Posterior cingulate gyrus (tissue), 11 donors: ENCODE results near the gene SLC37A1.

Experiments used
- DNase-seq, 10 donors: peaks; one replicate each; pipeline versions ENCODE4 v3.0.0 to v3.0.0-alpha.2; 2020 to 2021; ENCODE audit warnings: mixed read lengths in 3 of 10
- intact Hi-C: fragments of 100-400 bp; cut with DNase I; formaldehyde crosslinking; loops from one replicate; pipeline ENCODE4 v1.15.1; 2023

SLC37A1 gene

DNA sequence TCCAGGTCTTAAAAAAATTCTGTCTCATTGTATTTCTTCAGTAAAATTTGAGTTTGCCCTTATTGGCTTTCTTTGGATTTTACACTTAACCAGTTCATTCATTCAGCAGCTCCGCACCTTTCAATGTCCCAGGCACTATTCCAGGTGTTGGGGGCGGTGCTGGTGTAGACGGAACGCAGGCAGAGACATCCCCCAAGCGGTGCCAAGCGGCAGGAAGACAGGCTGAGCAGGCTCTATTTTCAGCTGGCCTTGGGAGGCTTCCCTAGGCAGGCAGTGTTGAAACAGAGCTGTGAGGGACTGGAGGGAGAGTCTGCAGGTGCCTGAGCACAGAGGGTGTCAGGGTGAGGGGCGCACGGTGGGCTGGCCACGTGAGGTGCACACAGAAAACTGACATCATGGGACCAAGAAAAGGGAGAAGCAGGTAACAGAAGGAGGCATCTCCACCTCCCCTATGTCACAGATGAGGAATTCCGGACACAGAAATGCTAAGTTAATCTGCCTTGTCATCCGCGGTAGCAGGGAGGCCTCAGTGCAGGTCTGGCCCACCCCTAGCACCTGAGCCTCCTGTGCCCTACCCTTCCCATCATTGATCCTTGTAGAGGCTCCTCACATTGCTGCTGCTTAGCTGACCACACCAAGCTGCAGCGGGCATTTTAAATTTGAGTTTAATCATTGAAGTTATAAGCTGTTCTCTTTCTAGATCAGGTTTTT, 40.8 kb downstream of the SLC37A1 start:
- intact Hi-C loops, result no loop called here
- peak in 6 of 10 donors; percentile 6 to 91 (median 73) for DNase-seq

DNA sequence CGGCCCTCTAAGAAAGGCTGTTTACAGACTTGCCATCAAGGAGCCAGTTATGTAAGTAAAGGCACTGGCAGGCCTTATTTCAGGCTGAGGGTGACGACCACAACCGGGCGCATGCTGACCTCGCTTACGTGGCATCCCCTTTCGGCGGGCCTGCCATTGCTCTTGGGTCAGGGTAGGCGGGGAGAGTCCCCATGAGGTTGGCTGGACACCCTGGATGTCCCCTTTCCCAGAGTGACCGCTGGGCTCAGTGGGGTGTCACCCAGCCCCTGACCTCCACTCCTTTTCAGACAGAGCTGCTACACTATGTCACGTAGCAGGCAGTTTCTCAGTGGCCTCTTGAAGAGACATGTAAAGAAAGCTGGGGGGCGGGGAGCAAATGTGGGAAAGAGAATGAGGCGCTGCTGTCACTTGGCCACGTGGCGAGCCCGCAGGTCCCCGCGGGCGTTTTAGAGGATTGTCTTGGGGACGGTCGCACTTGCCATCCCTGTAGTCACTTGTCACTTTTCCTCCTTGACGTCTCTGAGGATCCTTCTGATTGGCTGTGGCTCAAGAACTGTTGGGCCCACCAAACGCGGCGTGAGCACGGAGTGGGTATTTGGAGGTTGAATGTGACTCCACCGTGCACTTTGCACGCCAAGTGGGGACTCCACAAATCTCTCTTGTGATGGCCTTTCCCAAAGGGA, 42.2 kb downstream of the SLC37A1 start:
- DNase-seq, result peak in 4 of 10 donors; percentile 7 to 84 (median 54)
- intact Hi-C loops, result no loop called here

DNA sequence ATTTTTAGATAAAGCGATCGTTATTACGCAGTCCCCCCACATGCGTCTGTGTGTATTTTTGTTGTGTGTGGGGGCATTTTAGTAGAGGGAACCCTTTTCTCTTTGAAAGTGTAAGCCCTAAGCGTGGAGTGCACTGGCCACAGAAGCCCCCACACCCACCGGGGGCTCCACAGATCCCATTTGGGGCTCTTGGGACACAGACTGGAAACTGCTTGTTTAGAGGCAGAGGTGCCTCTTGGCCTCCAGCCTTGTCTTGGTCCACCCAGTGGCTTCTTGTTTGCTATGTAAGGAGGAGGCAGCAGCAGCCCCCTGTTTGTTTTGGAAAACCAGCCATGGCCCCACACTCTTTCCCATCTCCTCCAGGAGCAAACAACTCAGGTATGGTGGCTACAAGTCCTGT, 42.8 kb downstream of the SLC37A1 start:
- intact Hi-C loops, result no loop called here
- DNase-seq, result peak in 2 of 10 donors; percentile 2 to 10

DNA sequence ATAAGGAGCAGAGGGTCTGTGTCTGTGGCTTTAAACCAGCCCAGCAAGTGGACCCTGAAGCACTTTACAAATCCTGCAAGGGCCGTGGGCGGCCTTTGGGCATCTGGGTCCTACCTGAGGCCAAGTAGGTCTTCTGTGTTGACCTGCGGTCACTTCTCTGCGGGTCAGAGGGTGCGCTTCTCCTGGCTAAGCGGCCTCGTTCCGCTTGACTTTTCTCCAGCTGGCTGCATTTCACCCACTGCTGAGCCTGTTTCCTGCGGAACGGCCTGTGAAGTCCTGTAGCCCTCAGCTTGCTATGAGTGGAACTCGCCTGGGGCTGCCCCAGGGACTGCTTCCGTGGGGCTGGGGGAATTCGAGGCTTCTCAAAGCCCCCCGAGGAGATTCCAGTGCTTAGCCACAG, 43.3 kb downstream of the SLC37A1 start:
- intact Hi-C loops, result no loop called here
- peak in 4 of 10 donors; percentile 3 to 76 (median 38) for DNase-seq

DNA sequence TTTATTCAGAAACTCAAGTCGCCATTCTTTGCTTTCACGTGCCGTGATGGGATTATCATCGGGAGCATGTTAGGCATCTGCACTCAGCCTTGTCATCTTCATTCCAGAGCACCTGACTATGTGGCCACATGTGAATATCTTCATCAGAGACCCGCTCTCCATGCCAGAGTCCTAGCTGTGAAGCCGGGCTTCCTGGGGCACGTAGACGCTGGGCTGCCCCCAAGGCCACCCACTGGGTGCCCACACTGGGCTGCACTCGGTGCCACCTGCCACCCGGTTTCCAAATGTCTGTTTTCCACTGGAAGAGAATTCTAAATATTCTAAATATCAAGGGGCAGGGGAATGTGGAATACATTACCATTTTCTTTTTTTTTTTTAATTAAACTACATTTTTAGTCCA, 43.8 kb downstream of the SLC37A1 start:
- DNase-seq, result peak in 3 of 10 donors; percentile 41 to 70 (median 55)
- intact Hi-C loops, result no loop called here

DNA sequence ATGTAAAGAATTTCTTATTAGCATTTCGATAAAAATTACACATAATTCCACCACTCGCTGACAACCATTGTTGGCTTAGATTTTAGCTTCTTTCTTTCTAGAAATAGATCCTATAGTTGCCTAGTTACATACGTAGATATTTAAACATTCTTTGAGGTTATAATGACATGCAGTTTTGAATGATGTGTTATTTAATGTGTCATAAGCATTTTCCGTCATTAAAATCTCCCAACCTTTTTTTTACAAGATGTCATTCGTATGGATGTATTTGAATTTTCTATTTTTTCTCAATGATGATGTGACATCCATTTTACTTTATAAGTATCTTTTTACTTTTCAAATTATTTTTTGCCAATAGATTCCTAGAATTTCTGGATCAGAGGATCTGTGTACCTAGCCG, 44.7 kb downstream of the SLC37A1 start:
- intact Hi-C loops, result no loop called here
- no peak for DNase-seq

DNA sequence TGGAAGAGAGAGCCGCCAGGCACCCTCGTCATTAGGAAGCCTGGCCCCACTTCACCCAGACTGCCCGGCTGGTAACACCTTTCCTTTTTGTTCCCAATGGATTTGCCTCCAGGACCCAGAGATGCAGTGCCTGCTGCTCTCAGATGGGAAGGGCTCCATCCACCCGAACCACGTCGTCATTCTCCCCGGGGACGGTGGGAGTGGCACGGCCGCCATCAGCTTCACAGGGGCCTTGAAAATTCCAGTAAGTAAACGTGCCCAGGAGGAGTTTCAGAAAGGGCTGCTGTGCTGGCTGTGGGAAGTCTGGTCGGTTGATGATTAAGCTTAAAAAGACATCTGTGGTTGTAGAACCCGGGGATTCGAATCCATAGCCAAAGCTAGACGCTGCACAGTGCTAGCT, 45.2 kb downstream of the SLC37A1 start:
- intact Hi-C loops, result no loop called here
- peak in 3 of 10 donors; percentile 35 to 67 (median 58) for DNase-seq

DNA sequence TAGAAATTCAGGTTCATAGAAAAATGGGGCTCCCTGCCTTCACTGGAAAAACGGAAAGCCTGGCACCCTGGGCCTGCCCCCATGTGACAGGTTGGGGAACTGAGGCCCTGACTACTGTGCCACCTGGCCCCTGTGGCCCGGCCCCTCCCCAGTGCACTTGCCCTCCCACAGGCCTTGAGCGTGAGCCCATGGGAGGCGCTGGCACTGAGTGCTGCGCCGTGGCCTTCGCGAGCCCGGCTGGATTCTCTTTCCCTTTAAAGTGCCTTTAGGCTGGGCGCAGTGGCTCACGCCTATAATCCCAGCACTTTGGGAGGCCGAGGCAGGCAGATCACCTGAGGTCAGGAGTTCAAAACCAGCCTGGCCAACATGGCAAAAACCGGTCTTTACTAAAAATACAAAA, 45.7 kb downstream of the SLC37A1 start:
- intact Hi-C loops, result no loop called here
- DNase-seq, result peak in 3 of 10 donors; percentile 12 to 67 (median 59)

DNA sequence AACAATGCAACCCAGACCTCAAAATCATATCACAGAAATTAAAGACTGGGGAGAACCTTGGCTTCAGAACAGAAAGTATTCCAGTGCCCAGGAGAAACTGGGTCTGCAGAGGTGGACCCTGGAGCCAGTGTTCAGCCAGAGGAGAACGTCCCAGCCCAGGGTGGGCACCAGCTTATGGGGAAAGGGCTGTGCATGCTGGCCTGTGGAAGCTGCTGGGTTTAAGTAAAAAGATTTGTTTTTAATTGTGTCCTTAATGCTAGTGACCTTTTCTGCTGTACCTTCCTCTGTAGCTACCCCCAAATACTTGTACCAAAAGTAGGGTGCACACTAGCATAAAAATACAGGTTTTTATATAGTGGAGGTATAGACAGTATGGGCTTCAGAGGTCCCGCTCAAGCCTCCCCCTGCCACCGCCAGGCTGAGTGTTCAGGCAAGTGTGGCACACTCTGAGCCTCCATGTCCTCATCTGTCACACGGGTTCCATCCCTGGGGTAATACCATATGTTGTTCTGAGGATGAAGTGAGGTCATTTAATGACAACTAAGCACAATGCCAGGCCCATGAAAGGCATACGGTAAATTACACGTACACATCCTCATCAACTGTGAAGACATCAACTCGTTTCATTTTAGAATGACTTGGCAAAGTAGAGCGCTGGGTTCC, 47.0 kb downstream of the SLC37A1 start:
- intact Hi-C loops, result no loop called here
- peak in 3 of 10 donors; percentile 26 to 34 (median 27) for DNase-seq

DNA sequence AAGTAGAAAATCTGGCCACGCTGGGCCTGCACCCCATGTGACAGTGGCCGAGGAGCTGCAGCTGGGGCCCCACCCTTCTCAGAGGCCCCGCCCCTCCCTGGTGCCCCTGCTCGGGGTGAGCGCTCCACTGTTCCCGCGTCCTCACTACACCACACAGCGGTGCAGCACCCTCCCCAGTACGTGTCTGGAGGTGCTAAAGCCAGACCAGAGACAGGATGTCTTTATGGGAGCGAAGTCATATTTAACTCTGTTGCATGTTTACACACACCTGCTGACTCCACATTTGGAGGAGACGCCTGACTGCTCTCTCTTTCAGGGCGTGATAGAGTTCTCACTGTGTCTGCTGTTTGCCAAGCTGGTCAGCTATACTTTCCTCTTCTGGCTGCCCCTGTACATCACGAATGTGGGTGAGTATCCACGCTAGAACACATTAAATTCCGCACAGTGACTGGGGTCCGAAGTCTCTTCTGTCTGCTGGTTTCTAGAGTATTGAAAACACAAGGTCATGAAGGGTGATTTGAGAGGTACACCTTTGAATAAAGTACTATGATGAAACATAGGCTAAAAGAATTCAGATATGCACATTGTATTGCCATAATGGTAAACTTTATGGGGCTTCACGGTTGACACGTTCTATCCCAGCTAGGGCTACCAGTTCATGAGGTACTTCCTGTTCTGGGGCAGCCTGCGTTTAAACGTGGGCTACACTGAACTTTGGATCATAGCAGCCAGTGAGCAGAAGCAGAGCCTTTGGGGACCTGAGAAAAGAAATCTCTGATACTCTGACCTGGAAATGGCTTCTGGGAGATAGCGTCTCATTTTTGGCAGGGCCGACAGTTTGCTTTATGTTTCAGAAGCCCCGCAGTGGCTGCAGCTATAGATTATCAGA, 48.4 kb downstream of the SLC37A1 start:
- DNase-seq, result peak in 3 of 10 donors; percentile 34 to 54 (median 46)
- intact Hi-C loops, result no loop called here

DNA sequence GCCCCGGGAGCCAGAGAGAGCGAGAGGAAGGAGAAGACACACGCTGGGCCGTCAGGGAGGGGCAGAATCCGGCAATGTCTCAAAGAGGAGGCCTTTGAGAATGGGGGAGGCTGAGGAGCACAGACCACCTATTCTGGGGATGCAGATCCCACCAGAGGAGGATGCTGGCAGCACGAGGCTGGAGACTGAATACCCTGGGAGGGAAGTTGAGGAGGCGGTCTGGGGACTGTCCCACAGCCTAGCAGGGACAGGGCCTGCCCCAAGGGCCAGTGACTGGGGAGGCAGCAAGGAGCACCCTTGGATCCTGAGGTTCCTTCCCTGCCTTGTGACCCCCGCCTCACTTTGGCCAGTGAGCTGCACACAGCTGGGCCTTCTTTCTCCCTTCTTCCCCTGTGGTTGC, 49.2 kb downstream of the SLC37A1 start:
- intact Hi-C loops, result no loop called here

DNA sequence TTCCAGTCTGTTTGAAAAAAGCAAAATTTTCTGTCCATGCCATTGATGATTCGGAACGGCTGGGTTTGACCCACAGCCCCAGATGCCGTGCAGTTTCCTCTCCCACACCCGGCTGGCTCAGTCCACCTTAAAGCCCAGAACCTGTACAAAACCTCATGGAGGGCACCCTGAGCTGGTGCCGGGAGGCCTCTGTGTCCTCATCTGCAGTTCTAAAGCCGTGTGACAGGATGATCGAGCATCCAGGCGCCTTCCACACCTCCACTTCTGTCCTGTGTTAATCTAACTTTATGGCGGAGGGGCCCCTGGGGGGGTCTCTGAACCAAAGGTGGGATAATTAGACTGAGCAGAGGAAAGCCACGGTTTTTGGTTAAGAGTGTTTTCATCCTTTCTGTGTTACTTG, 49.6 kb downstream of the SLC37A1 start:
- intact Hi-C loops, result no loop called here
- peak in 2 of 10 donors; percentile 55 to 76 for DNase-seq

More for the DNA sequence above, 49.2 kb downstream of the SLC37A1 start:
- DNase-seq, result peak in 3 of 10 donors; percentile 36 to 65 (median 49)

DNA sequence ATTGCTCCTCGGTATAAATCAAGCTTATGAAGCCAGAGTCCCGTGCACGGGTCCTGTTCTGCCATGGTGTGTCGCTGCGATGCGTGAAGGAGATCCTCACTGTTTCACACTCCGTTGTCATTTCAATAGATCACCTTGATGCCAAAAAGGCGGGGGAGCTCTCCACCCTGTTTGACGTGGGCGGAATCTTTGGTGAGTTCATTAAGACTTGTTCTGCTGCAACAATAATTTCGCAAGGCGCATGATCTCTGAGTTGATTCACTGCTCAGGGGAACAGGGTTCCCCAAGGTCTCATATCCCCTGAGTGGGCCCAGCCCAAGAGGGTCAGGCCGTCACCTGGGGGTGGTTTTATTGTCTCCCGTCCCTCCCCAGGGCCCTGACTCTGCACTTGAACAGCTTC, 50.0 kb downstream of the SLC37A1 start:
- DNase-seq, result peak in 3 of 10 donors; percentile 53 to 61 (median 59)
- intact Hi-C loops, result no loop called here

DNA sequence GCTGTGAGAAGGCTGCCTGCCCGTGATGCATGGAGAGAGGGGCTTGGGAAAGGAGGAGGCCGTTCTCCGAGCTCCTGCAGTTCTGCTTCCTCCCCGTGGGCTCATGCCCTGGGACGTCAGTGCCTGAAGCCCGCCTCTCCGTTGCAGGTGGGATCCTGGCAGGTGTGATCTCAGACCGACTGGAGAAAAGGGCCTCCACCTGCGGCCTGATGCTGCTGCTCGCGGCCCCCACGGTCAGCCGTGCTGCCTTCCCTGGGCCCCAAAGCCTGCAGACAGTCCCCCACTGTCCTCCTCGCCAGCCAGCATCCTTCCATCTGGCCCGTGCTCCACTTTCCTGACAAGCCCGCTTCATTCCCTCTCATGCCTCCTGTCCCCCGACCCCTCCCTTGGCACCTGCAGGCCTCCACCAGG, 50.9 kb downstream of the SLC37A1 start:
- intact Hi-C loops, result no loop called here

DNA sequence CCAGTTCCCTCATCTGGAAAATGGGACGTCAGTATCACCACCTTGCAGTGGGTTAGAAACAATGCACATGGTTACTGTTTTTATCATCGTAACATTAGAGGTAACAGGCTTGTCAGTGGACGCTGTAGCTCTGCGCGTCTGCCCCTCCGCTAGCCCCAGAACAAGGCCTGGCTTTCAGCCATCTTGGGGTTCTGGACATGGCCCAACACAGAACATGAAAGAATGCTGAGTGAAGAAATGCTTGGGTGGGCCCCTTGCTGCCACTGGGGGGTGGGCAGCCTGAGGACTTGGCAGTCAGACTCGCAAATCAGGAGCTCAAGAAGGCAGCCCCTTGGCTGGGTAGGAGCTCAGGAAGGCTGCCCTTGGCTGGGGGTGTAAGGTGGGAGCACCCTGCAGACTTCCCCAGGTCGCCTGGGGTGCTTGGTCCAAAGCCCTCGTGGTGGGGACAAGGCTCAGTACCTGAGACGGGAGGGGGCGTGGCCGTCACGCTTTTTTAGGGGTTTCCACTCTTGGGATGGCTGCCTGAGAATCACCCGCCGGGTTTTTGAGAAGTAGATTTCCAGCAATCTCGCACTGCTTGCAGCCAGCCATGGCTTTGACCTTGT, 51.7 kb downstream of the SLC37A1 start:
- intact Hi-C loops, result no loop called here
- DNase-seq, result peak in 3 of 10 donors; percentile 30 to 73 (median 35)

More for the DNA sequence above, 50.9 kb downstream of the SLC37A1 start:
- peak in 4 of 10 donors; percentile 5 to 68 (median 56) for DNase-seq

DNA sequence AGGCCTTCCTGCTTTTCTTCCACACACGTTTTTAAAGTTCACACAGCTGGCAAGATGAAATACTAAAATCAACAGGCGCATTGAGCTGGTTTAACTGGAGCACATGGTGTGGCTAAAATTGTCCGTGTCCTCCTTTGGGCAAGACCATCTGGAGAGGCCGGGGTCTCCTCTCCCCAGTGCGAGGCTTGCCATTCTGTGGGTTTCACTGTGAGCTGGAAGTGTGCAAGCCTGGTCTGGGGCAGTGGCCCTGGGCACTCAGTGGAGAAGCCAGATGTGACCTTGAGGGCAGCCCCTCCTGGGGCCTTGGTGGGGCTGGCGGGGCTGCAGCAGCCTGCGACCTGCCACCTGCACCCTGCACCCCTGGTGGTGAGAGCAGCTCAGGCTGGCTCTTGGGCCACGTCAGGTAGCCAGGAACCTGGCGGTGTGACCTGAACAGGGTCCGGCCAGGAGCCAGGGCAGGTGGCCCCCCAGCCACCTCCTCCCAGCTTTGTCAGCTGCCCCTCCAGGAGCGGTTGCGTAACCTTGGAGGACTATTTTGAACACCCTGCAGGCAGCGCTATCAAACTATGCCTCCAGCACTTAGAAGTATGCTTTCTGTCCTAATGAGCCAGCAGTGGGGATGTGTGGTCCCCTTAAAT, 52.4 kb downstream of the SLC37A1 start:
- intact Hi-C loops, result no loop called here
- peak in 3 of 10 donors; percentile 35 to 74 (median 73) for DNase-seq

DNA sequence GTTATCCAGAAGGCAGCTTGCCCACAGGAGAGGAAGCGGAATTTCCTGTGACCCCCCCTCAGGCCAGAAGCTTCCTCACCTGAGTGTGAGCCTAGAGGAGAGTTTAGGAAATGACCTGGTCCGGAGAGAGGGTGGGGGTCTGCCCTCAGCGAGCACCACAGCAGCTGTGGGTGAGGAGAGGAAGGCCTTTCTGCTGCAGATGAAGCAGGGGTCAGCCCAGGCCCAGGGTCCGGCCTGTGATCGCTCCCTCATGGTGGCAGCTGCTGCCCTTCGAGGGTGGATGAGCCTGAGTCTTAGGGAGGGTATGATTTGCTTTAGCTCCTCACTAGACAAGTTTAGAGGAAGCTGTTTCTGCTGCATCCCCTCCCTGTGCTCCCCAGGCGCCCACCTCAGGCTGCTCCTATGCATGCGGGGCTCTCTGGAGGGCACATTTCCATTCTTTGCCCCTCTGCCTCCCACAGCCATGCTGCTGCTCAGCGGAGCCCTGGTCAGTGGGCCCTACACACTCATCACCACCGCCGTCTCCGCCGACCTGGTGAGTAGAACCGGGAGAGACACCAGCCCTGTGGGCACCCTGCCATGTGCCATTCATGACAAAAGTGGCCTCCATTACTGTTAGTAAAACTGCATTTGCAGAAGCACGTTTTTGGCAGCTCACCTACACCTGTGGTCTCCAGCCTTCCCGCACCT, 53.0 kb downstream of the SLC37A1 start:
- DNase-seq, result peak in 5 of 10 donors; percentile 0 to 78 (median 50)
- intact Hi-C loops, result no loop called here

DNA sequence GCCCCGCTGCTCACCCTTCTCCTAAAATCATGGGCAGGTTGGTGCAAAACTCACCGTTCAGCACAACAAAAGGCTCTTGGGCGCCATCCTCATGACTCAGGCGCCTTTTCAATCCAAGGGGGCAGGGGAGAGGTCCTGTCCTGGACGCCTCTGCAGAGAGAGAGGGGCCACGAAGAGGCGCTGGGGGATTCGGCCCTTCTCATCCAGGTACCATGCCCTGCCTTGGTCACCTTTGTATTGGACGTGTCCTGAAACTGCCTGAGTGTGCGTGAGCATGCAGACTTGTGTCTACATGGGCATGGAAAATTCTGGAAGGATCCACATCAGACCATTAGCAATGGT, 53.5 kb downstream of the SLC37A1 start:
- DNase-seq, result peak in 4 of 10 donors; percentile 5 to 35 (median 14)
- intact Hi-C loops, result no loop called here

DNA sequence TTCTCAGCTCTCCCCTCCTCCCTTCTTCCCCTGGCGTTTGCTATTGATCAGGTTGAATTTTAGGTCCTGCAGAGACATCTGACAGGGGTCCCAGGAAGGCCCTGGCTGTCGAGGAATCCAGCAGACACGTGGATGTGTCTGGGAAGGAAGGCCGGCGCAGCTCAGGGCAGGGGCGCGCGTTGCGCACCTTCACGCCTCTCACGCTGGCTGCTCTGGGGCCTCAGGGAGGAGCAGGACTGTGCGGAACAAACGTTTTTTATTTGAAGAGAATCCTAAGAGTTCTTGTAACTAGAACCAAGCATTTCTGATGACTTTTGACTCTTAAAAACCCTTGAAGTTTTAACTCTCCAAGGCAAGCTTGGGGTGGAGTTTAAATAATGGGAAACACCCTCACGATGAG, 54.2 kb downstream of the SLC37A1 start:
- peak in 4 of 10 donors; percentile 3 to 70 (median 30) for DNase-seq
- intact Hi-C loops, result no loop called here
